HuH-7 (cell line): ENCODE data around the gene SLC7A9.
"Not testable (repeated sequence)": the region's sequence is repeated elsewhere in the genome, so short reads cannot be mapped to it uniquely, and the experiment has no call there.

Experiments used
- DNase-seq: peaks from one replicate; pipeline ENCODE4 v3.0.0; 2011; ENCODE audit warnings: low spot score

The SLC7A9 gene

GRCh38 chr19:32869369-32869965, at the start of gene SLC7A9:
Gene SLC7A9, minus strand, starts transcription at chr19:32869767. Its CDS starts 1,233 bp downstream, at chr19:32868534.
- DNase-seq, result no peak

- no peak for DNase-seq
Observed at GRCh38 chr19:32919365-32919764, 49.8 kb upstream of the SLC7A9 start.

- DNase-seq, result no peak
Observed at GRCh38 chr19:32917616-32917996, 48.0 kb upstream of the SLC7A9 start.

DNA sequence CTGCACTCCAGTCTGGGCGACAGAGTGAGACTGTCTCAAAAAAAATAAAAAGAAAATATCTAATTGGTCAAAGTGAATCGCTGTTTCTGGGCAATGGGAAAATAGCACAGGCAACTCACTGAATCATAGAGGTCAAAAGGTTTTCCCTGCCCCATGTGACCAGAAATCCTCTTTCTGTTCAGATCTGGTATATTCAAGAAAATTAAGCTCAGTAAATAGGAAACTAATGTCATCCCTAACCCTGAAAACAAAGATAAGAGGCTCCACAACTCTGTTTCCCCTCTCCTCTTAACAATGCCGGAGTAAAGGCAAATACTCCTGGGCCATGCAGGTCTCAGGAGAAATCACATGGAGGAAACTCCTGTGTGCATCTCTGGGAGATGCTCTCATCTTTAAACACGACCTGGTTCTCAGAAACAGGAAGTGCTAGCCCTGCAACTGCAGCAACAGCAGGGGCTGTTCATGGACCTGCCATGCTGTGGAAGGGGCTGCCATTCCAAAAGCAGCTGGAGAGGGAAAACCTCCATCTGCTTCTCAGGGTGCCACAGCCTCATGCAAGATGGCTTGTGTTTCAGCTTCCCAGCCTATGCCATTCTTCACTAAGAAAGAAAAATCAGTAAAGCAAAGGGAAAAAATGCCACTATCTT, 47.5 kb upstream of the SLC7A9 start:
- no peak for DNase-seq

- no peak for DNase-seq
Observed at GRCh38 chr19:32914879-32915660, 45.5 kb upstream of the SLC7A9 start.

DNA sequence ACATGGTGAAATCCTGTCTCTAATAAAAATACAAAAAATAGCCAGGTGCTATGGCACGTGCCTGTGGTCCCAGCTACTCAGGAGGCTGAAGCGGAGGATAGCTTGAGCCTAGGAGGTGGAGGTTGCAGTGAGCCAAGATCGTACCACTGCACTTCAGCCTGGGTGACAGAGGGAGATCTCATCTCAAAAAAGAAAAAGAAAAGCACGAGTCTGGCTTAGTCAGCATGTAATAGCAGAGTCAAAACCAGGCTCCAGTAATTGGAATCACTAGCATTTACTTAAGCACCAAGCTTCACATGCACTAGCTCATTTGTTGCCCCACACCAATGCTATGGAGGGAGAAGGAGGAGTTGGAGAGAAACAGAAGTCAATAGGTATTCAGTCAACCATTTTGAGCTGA, 41.9 kb upstream of the SLC7A9 start:
- no peak for DNase-seq

DNA sequence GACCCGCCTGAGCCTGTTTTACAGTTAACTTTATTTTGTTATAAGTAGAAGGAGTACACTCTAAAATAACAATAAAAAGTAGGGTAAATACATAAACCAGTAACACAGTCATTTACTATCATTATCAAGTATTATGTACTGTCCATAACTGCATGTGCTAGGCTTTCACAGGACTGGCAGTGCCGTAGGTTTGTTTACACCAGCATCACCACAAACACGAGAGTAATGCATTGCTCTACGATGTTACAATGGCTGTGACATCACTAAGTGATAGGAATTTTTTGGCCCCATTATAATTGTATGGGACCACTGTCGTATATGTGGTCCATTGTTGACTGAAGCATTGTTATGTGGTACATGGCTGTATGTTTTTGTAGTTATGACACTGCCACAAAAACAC, 41.3 kb upstream of the SLC7A9 start:
- no peak for DNase-seq

DNA sequence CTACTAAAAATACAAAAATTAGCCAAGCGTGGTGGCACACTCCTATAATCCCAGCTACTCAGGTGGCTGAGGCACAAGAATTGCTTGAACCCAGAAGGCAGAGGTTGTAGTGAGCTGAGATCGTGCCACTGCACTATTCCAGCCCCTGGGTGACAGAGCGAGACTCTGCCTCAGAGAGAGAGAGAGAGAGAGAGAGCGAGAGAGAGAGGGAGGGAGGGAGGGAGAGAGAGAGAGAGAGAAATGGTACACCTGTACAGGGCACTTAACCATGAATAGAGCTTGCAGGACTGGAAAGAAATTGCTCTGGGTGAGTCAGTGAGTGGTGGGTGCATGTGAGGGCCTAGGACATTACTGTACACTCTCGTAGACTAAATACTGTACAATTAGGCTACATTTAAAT, 40.5 kb upstream of the SLC7A9 start:
- DNase-seq, result no peak

GRCh38 chr19:32909257-32909656, 39.7 kb upstream of the SLC7A9 start:
- DNase-seq, result no peak

- no peak for DNase-seq
Observed at GRCh38 chr19:32908641-32909190, 39.1 kb upstream of the SLC7A9 start.

- no peak for DNase-seq
Observed at GRCh38 chr19:32902448-32902847, 32.9 kb upstream of the SLC7A9 start.

DNA sequence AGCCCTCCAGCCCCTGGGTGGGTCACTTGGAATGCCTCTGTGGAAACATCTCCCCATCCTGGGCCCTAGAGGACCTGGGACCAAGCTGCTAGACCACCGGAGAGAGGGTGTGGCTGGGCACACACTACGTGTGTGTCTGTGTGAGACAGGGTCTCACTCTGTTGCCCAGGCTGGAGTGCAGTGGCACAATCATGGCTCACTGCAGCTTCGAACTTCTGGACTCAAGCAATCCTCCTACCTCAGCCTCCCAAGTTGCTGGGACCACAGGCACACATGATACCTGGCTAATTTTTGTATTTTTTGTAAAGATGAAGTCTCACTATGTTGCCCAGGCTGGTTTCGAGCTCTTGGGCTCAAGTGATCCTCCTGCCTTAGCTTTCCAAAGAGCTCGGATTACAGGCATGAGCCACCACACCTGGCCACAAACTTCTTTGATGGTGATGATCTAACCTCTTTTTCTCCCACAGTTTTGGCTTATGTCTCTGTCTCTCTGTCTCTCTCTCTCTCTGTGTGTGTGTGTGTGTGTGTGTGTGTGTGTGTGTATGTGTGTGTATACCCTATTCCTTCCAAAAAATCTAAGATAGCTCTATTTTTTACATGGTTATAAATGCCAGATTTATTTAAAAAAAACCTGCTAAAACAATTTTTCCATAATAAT, 32.1 kb upstream of the SLC7A9 start:
- no peak for DNase-seq

GRCh38 chr19:32896516-32897214, 27.1 kb upstream of the SLC7A9 start:
- DNase-seq, result no peak

GRCh38 chr19:32895384-32895783, 25.8 kb upstream of the SLC7A9 start:
- no peak for DNase-seq

GRCh38 chr19:32891609-32892008, 22.0 kb upstream of the SLC7A9 start:
- DNase-seq, result no peak

DNA sequence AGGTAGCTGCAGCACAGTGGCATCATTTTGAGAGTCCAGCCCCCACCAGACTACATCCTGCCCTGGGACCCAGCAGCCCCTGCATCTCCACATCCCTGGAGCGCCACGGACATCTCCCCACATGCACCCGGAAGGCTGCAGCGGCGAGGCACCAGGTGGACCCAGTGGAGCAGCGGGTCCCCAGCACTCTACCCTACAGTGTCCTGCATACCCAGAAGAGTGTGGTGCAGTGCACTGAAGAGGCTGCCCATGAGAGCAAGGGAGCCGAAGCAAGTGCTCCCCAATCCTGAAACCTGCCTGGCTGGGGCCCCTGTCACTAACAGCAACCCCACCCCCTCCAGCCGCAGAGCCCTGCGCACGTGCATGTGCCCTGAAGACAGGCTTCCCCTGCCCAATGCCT, 21.3 kb upstream of the SLC7A9 start:
- no peak for DNase-seq

DNA sequence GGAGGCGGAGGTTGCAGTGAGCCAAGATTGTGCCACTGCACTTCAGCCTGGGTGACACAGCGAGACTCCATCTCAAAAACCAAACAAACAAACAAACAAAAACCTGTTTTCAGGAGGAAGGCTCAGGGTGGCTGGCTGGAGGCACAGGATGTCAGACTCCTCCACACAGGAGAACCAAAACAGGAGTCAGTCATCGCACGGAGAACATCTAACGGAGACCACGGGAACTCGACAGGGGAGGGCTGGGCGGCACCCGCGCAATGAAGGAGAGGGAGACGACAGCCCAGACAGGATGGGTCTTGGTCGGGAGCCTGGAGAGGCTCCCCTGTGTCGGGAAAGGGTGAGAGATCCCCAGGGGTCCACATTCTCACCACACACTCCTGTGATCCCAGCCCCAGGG, 20.8 kb upstream of the SLC7A9 start:
- DNase-seq, result no peak

GRCh38 chr19:32889137-32889934, 19.8 kb upstream of the SLC7A9 start:
- no peak for DNase-seq

DNA sequence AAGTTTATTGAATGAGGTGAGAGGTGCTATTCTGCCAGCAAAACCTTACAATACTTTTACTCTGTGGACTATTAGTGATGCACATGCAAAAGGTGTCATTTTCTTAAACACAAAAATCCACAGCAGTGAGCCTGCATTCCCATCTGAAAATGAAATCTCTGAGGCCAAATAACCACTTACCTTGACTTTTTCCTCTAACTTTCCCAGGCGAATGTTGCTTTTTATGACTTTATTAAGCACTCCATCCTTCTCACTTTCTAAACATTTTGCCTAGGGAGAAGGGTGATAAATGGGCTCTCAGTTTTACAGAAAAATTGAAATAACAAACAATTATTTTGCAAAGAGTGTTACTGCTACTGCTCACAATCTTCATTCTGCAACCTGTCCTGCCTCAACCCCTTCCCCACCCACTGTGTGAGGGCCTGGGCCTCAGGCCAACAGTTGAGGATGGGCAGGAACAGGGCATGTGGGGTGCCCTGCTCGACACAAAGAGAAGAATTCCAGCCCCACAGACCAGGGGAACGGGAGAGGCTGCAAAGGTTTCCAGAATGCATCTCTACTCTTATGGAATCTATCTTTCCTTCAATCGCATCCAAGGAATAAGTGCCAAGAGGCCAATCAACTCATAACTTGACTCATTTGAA, 18.1 kb upstream of the SLC7A9 start:
- no peak for DNase-seq

GRCh38 chr19:32886241-32886640, 16.7 kb upstream of the SLC7A9 start:
- no peak for DNase-seq

DNA sequence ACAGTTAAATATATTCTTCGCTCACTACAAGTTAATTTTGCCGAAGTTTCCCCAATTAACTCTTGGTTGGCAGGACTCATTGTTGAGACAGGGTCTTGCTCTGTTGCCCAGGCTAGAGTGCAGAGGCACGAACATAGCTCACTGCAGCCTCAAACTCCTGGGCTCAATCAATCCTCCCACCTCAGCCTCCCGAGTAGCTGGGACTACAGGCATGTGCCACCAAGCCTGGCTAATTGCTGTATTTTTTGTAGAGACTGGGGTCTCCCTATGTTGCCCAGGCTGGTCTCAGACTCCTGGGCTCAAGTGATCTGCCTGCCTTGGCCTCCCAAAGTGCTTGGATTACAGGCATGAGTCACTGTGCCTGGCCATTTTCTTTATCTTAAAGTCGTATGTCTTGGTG, 15.7 kb upstream of the SLC7A9 start:
- DNase-seq, result not testable (repeated sequence)
